ENCODE results near the gene RSKR.

The RSKR gene

DNA sequence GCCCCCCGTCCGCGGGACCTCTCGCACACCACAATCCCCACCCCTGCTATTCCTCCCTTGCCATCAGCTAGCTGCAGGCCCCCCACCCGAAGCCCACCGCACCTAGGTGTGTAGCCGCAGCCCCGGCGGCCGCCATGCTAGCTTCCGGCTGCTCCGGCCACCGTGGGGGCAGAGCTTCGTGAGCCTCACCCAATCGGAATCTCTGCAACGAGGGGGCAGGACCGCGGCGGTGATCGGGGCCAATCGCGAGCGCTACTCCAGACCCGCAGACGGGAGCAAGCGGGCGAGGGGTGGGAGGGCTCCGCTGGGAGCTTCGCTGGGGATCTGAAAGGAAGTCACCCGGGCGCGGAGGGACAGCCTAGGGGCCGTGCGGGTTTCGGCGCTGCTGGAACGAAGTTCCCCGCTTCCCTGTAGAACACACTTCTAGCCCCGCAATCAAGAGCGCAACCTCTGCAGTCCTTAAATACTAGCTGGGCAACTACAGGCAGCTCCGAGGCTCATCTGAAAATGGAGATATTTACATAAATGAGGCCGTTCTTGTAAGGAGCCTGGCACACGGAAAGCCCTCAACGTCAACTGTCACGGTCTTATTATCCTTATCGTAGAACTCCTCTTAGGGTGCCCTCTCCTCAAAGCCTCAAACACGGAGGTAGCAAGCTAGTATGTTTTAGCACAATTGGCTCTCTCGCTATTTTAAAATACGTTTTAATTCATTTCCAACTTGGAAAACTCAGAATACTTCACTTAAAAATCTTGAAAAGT, 42.4 kb downstream of the RSKR start, which contains the start of gene PIGS:
Gene PIGS, minus strand, starts transcription at position 164 of the 762 bp plus-strand sequence. Its CDS starts 28 bp downstream, at position 136.
- no peaks in the 10 kb centered on the region for H3K9me3 ChIP-seq (ENCODE audit: control extremely low read depth in 1 of 5, control insufficient read depth in 4 of 5, insufficient read depth in 2 of 5, low read depth in 1 of 5, low read length in 4 of 5)
- DNase-seq, result peak; percentile 90 to 92 (median 91)
- POLR2A ChIA-PET, result interaction anchor here (0.6 kb wide), 1 partner anchor 36 kb away, joined by 3 read pairs; no protein-coding TSS in a partner anchor
- H3K4me1 ChIP-seq (ENCODE audit: control extremely low read depth in 1 of 4, control insufficient read depth in 4 of 4, insufficient read depth in 4 of 4, low read length in 3 of 4), result peaks cover 8 to 37% (median 27%) of the 10 kb centered on the region in 4 experiments
- H3K36me3 ChIP-seq (ENCODE audit: control insufficient read depth in 4 of 4, insufficient read depth in 4 of 4, low read length in 3 of 4), result peaks cover 0 to 10% (median 2%) of the 10 kb centered on the region in 4 experiments
- CTCF ChIA-PET, result interaction anchor here (0.6 to 3.0 kb wide), 4 partner anchors 21 to 51 kb away, joined by 3 to 12 read pairs (median 4); no protein-coding TSS in a partner anchor
- H3K27me3 ChIP-seq (replicated peaks in 2 of 5; ENCODE audit: control insufficient read depth in 4 of 5, insufficient read depth in 5 of 5, low read length in 4 of 5), result no peaks in the 10 kb centered on the region
- WGBS (ENCODE audit: insufficient coverage), result under 1% methylated on average over 46 of the region's 49 CpGs
- H3K4me3 ChIP-seq (ENCODE audit: control insufficient read depth in 1 of 7, extremely low read depth in 1 of 7, insufficient read depth in 4 of 7, low read depth in 2 of 7, low read length in 6 of 7), result peak within 1 kb of the TSS; percentile 78 to 97 (median 89)
- peak within 1 kb of the TSS; percentile 27 to 79 for H3K27ac ChIP-seq (ENCODE audit: insufficient read depth in 1 of 2, low read depth in 1 of 2, low read length in 2 of 2, poor library complexity in 1 of 2, severe bottlenecking in 2 of 2)

DNA sequence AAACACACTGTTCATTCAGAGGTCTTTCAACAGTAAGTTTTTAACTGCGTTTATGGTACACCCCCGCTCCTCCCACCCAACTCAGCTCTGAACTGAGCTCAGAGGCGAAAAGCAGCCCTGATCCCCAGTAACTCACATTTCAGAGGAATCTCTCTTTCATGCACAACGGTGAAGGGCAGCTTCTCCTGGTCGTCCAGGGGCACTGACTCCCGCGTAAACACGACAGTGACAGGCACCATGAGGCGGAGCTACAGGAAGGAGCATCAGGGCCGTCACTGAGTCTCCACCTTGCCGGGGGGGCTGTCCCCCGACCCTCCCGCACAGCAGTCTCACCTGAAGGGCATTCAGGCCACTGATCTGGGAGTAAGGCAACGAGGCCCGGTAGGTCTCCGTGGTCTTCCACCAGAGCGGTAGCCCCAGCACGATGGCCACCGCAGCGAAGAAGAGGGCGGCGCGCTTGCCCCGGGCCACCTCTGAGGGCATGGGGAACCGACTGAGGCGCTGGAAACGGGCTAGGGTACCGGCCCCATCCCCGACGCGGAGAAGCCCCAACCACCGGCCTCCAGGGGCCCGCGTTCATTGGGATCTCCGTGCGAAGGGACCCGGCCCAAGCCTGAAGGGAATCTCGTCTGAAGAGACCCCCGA, 43.1 kb downstream of the RSKR start:
- ChIA-PET POLR2A (interaction anchor here (0.6 kb wide), 1 partner anchor 35 kb away, joined by 3 read pairs; no protein-coding TSS in a partner anchor), CTCF (interaction anchor here (0.6 to 3.0 kb wide), 7 partner anchors 11 to 51 kb away, joined by 3 to 12 read pairs (median 4); no protein-coding TSS in a partner anchor)
- Histone ChIP-seq H3K27ac (ENCODE audit: insufficient read depth in 1 of 2, low read depth in 1 of 2, low read length in 2 of 2, poor library complexity in 1 of 2, severe bottlenecking in 2 of 2) (peak overlapping the region in 1 of 2 experiments; percentile 79), H3K4me1 (ENCODE audit: control extremely low read depth in 1 of 4, control insufficient read depth in 4 of 4, insufficient read depth in 4 of 4, low read length in 3 of 4) (peaks cover 8 to 35% (median 26%) of the 10 kb centered on the region in 4 experiments), H3K4me3 (ENCODE audit: control insufficient read depth in 1 of 7, extremely low read depth in 1 of 7, insufficient read depth in 4 of 7, low read depth in 2 of 7, low read length in 6 of 7) (peak overlapping the region; percentile 78 to 97 (median 89)), H3K36me3 (ENCODE audit: control insufficient read depth in 4 of 4, insufficient read depth in 4 of 4, low read length in 3 of 4) (peaks cover 0 to 10% (median 2%) of the 10 kb centered on the region in 4 experiments), H3K9me3 (ENCODE audit: control extremely low read depth in 1 of 5, control insufficient read depth in 4 of 5, insufficient read depth in 2 of 5, low read depth in 1 of 5, low read length in 4 of 5) (no peaks in the 10 kb centered on the region), H3K27me3 (replicated peaks in 2 of 5; ENCODE audit: control insufficient read depth in 4 of 5, insufficient read depth in 5 of 5, low read length in 4 of 5) (no peaks in the 10 kb centered on the region)
- peak in 1 of 3 donors; percentile 39 for DNase-seq
- 3% methylated on average over 37 of the region's 39 CpGs for WGBS (ENCODE audit: insufficient coverage)

DNA sequence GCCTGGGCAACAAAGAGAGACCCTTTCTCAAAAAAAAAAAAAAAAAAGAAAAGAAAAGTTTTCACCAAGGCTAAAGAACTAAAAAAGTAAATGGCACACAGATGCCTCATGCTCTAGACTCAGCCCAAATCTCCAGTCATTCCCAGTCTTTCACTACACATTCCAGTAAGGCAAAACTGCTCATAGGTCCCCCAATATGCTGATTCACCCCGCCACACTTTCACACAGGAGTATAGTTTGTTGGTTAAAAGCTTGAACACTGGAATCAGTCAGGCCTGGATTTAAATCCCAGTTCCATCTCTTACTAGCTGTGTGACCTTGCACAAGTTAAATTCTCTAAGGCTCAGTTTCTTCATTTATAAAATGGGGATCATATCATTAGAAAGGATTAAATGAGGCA, 44.5 kb downstream of the RSKR start:
- Histone ChIP-seq H3K4me3 (ENCODE audit: control insufficient read depth in 1 of 7, extremely low read depth in 1 of 7, insufficient read depth in 4 of 7, low read depth in 2 of 7, low read length in 6 of 7) (peak overlapping the region in 1 of 7 experiments; percentile 9), H3K27me3 (replicated peaks in 2 of 5; ENCODE audit: control insufficient read depth in 4 of 5, insufficient read depth in 5 of 5, low read length in 4 of 5) (no peaks in the 10 kb centered on the region), H3K9me3 (ENCODE audit: control extremely low read depth in 1 of 5, control insufficient read depth in 4 of 5, insufficient read depth in 2 of 5, low read depth in 1 of 5, low read length in 4 of 5) (no peaks in the 10 kb centered on the region), H3K27ac (ENCODE audit: insufficient read depth in 1 of 2, low read depth in 1 of 2, low read length in 2 of 2, poor library complexity in 1 of 2, severe bottlenecking in 2 of 2) (no peak overlapping the region), H3K4me1 (ENCODE audit: control extremely low read depth in 1 of 4, control insufficient read depth in 4 of 4, insufficient read depth in 4 of 4, low read length in 3 of 4) (peaks cover 8 to 35% (median 25%) of the 10 kb centered on the region in 4 experiments), H3K36me3 (ENCODE audit: control insufficient read depth in 4 of 4, insufficient read depth in 4 of 4, low read length in 3 of 4) (peaks cover 0 to 4% (median 2%) of the 10 kb centered on the region in 4 experiments)
- 100% methylated on average over 1 of the region's 1 CpG for WGBS (ENCODE audit: insufficient coverage)
- CTCF ChIA-PET, result interaction anchor here (0.9 to 2.9 kb wide), 5 partner anchors 9 to 92 kb away, joined by 3 to 8 read pairs (median 3); partner anchors contain the start of genes SDF2 and SUPT6H
- no peak for DNase-seq
- POLR2A ChIA-PET, result no interaction called here

DNA sequence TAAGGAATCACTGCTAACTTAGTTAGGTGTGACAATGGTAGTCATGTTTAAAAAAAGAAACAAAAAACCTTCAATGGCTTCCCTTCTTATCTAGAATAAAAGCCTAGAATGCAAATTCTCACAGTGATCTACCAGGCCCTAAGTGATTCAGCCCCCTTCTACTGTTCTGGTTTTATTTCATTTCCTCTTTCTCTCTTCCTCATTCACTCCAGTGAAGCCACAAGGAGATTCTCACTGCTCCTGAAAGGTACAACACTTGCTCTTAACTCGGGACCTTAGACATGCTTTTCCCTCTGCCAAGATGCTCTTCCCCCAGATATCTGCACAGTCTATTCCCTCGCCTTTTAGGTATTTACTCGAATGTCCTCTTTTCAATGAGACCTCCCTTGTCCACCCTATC, 46.4 kb downstream of the RSKR start:
- H3K27ac ChIP-seq (ENCODE audit: insufficient read depth in 1 of 2, low read depth in 1 of 2, low read length in 2 of 2, poor library complexity in 1 of 2, severe bottlenecking in 2 of 2), result peak overlapping the region in 1 of 2 experiments; percentile 37
- no peaks in the 10 kb centered on the region for H3K27me3 ChIP-seq (replicated peaks in 2 of 5; ENCODE audit: control insufficient read depth in 4 of 5, insufficient read depth in 5 of 5, low read length in 4 of 5)
- H3K4me1 ChIP-seq (ENCODE audit: control extremely low read depth in 1 of 4, control insufficient read depth in 4 of 4, insufficient read depth in 4 of 4, low read length in 3 of 4), result peaks cover 8 to 35% (median 25%) of the 10 kb centered on the region in 4 experiments
- DNase-seq, result peak; percentile 23 to 59 (median 55)
- ChIA-PET POLR2A (no interaction called here), CTCF (interaction anchor here (1.1 to 2.9 kb wide), 3 partner anchors 11 to 73 kb away, joined by 3 to 8 read pairs (median 3); no protein-coding TSS in a partner anchor)
- WGBS (ENCODE audit: insufficient coverage), result 62% methylated on average over 3 of the region's 3 CpGs
- H3K36me3 ChIP-seq (ENCODE audit: control insufficient read depth in 4 of 4, insufficient read depth in 4 of 4, low read length in 3 of 4), result peaks cover 9 to 15% (median 11%) of the 10 kb centered on the region in 4 experiments
- H3K4me3 ChIP-seq (ENCODE audit: control insufficient read depth in 1 of 7, extremely low read depth in 1 of 7, insufficient read depth in 4 of 7, low read depth in 2 of 7, low read length in 6 of 7), result no peak overlapping the region
- no peaks in the 10 kb centered on the region for H3K9me3 ChIP-seq (ENCODE audit: control extremely low read depth in 1 of 5, control insufficient read depth in 4 of 5, insufficient read depth in 2 of 5, low read depth in 1 of 5, low read length in 4 of 5)

DNA sequence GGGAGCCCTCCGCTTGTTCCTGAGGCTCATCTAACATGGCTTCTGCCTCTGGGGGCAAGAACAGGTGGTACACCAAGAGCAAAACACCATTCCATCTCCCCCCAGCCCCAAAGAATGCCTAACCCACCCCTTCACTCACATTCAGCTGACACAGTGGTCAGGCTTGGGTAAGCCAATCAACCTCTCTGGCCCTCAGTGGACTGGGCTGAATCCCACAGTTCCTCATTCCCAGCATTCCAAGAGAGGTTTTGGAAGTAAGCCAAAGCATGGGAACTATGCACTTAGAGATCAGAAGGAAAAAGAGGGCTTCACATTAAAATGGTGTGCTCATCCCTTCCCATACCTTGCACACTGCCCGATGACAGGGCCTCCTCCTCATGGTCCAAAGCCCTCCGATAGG, 50.5 kb downstream of the RSKR start:
- H3K4me3 ChIP-seq (ENCODE audit: control insufficient read depth in 1 of 7, extremely low read depth in 1 of 7, insufficient read depth in 4 of 7, low read depth in 2 of 7, low read length in 6 of 7), result no peak overlapping the region
- no peak for DNase-seq
- CTCF ChIA-PET, result no interaction called here
- H3K4me1 ChIP-seq (ENCODE audit: control extremely low read depth in 1 of 4, control insufficient read depth in 4 of 4, insufficient read depth in 4 of 4, low read length in 3 of 4), result peaks cover 3 to 12% (median 6%) of the 10 kb centered on the region in 4 experiments
- H3K9me3 ChIP-seq (ENCODE audit: control extremely low read depth in 1 of 5, control insufficient read depth in 4 of 5, insufficient read depth in 2 of 5, low read depth in 1 of 5, low read length in 4 of 5), result no peaks in the 10 kb centered on the region
- H3K36me3 ChIP-seq (ENCODE audit: control insufficient read depth in 4 of 4, insufficient read depth in 4 of 4, low read length in 3 of 4), result peaks cover 12 to 44% (median 26%) of the 10 kb centered on the region in 4 experiments
- WGBS (ENCODE audit: insufficient coverage), result 100% methylated on average over 1 of the region's 3 CpGs
- H3K27ac ChIP-seq (ENCODE audit: insufficient read depth in 1 of 2, low read depth in 1 of 2, low read length in 2 of 2, poor library complexity in 1 of 2, severe bottlenecking in 2 of 2), result no peak overlapping the region
- POLR2A ChIA-PET, result no interaction called here
- no peaks in the 10 kb centered on the region for H3K27me3 ChIP-seq (replicated peaks in 2 of 5; ENCODE audit: control insufficient read depth in 4 of 5, insufficient read depth in 5 of 5, low read length in 4 of 5)
